NT2/D1 (cell line): Measurements from ENCODE around the gene TMEM209.

Source experiments
- YY1 ChIP-seq: IDR thresholded peaks from 2 replicates; pipeline ENCODE4 v1.6.1; 2011; ENCODE audit not compliant: insufficient read length, insufficient read depth
- ZNF274 ChIP-seq: IDR thresholded peaks from 2 replicates; pipeline ENCODE4 v1.6.1; 2011; ENCODE audit warnings: mild to moderate bottlenecking, low read depth, low read length

DNA sequence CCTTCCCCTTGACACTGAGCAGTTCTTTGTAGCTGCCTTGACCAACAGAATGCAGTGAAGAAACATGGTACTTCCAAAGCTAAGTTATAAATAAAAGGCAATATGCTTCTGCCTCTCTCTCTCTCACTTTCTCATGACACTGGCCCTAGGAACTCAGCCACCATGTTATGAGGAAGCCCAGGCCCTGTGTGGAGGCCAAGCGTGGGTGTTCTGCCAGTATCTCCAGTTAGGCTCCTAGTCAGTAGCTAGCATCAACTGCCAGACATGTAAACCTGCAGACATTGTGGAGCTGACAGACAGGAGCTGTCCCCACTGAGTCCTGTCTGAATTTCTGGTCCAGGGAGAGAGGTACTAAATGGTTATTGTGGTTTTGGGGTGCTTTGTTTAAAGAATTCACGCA is 45.2 kb downstream of the TMEM209 start:
- TF ChIP-seq ZNF274: no peak
- TF ChIP-seq YY1: no peak
